Posterior cingulate gyrus (tissue), 11 donors: ENCODE measurements around the gene SNX32.
A peak's percentile ranks its signal among the peaks of the same experiment; 100 is the strongest.

Experiments
- DNase-seq, 10 donors: peaks; one replicate each; pipeline versions ENCODE4 v3.0.0 to v3.0.0-alpha.2; 2020 to 2021; ENCODE audit warnings: mixed read lengths in 3 of 10
- intact Hi-C: fragments of 100-400 bp; cut with DNase I; formaldehyde crosslinking; loops from one replicate; pipeline ENCODE4 v1.15.1; 2023

The SNX32 gene

GRCh38 chr11:65833297-65834030 lies at the start of gene SNX32:
TSS of gene SNX32 (plus strand) at chr11:65833963. CDS start at chr11:65834066, 103 bp downstream.
- peak; percentile 96 to 100 (median 98) for DNase-seq
- intact Hi-C loops, result no loop called here

DNA sequence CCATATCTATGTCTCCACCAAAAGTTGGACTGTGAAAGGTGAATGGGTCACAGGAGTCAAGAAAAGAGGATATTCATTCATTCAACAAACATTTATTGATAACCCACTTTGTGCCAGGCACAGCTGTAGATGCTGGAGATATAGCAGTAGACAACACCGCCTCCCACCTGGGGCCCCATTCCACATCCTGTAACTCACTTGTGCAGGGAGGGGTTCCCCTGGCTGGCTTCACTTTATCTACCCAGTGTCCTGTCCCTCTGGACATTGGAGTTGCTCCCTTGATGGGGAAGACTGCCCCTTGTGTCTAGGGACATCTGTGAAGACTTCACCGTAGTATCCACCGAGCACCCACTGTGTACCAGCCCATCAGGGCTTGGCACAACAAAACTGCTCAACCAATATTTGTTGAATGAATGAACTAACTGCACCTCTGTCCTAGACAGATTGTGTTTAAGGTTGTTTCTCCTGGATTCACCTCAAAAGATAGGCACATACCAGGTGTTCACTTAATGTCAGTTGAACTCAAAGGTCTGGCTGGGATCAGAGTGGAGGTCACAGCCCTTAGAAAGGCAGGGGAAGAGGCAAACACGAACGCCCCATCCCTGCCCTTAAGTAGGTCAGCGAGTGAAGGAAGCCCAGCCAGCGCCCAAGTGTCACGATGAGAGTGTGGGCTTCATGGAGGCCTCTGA lies 48.3 kb upstream of the SNX32 start:
- peak in 2 of 10 donors; percentile 6 to 7 for DNase-seq
- intact Hi-C loops, result no loop called here

- DNase-seq, result peak in 2 of 10 donors; percentile 25 to 57
- intact Hi-C loops, result no loop called here
Measured at GRCh38 chr11:65786008-65786785, 47.6 kb upstream of the SNX32 start.

GRCh38 chr11:65786786-65787636 lies 46.8 kb upstream of the SNX32 start, which contains the start of gene OVOL1:
TSS of gene OVOL1 (plus strand) at chr11:65787063. CDS start at chr11:65787374, 311 bp downstream.
- intact Hi-C loops, result no loop called here
- peak in 2 of 10 donors; percentile 16 to 78 for DNase-seq

DNA sequence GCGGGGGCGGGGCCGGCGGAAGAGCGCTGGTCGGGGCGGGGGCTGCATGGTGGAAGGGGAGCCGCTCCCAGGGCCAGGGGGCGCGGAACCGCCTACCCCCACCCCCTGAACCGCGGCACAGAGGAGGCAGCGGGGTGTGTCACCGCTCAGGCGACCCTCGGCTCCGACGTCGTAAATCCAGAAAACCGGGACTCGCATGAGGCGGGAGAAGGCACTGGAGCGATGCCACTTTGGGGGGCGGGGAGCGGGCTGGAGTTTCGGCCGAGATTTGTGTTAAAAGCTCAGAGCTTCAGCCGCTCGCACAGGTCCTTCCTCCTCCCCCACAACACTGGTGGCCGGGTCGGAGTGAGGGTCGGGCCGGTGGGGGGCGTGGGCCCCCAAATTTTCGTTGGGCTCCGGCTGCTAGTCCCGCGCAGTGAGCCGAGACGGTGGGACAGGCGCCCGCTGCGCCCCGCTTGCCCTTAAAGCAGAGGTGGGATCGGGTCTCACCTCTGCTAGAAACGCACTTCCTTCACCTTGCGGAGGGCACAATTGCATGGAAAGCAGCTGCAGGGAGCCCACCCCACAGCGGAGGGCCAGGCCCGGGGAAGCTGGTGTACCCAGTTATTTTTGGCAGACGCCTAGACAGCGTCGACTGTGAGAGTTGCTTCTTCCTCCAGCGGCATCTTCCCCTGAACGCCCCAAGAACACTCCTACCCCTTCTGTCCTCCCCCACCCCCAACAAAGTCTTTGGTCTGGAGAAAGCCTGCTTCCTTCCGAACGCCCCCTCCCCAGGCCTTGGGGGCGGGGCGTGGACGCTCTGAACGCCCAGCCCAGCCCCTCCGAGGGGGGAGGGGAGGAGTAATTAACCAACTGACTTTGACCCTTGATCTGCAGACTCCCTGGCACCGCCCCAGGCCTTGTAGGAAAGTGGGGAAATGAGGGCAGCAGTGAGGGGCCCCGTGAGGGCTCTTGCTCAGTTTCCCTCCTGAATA lies 45.8 kb upstream of the SNX32 start:
- DNase-seq, result peak in 2 of 10 donors; percentile 4 to 63
- intact Hi-C loops, result no loop called here

- DNase-seq, result no peak
- intact Hi-C loops, result no loop called here
Measured at GRCh38 chr11:65788821-65789220, 44.9 kb upstream of the SNX32 start.

DNA sequence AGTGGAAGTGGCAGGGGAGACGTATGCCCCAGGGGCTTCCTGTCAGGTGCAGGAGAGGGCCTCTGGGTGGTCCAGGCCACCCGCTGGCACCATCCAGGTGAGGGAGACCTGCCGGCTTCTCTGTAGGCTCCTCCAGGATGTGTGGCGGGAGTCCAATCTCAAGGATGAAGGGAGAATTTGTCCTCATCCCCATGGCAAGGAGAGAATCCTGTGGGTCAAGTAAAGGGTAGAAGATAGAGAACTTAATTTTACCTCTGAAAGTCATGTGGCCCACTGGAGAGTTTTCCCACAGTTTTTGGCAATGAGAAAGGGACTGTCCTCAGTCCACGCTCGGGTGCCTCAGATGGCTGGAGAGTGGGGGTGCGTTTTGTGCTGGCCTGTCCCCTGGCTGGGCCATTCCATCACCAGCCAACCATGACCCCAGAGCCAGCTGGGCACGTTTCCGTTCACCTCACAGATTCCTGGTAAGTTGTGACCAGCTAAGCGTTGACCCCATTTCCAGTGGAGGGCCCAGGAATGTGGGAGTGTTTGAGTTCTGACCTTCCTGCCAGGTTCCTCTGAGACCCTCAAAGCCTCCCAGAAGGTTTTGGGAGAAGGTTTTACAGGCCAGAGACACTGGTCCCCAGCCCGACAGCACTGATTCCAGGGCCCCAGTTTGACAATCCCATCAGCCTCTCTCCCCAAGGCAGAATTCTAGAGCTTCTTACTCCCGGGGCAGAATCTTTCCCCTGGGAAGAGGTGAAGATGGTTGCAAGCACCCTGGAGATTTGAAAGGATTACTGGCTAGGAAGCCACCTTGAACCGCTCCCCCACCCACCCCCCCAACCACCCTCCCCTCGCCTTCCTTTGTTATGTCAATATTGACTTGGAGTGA lies 44.3 kb upstream of the SNX32 start:
- no peak for DNase-seq
- intact Hi-C loops, result no loop called here

GRCh38 chr11:65790104-65790901 lies 43.5 kb upstream of the SNX32 start:
- intact Hi-C loops, result no loop called here

DNA sequence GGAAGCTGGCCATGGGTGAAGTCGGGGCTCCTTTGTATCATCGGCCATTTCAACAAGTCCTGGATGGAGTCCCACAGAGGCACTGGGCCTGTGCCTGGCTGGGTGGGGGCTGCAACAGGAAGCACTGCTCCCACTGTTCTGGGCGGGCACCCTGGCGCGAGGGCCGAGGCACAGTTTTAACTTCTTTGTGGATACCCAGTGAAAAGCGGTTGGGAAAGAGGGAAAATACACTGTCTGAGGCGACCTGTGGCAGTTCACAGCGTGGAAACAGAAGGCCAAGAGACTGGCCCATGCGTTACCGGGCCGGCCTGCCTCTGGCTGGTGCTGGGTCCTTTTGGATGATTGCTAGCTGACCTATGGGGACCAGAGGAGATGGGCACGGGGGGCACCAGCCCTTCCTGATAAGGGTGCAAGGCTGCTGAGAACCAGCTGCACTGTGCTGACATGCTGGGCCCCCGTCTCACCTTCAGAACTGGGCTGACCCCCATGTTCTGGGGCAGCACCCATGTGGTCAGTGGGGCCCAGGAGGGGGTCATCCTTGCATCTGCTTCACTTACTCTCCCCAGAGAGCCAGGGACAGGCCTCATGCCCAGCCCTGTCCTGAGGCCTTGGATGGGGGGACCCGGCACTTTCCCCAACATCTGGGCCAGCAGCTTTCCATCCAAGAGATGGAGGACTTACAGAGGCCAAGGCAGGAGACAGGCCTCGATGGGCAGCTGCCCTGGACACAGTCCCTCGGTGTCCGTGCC lies 42.7 kb upstream of the SNX32 start:
- DNase-seq, result no peak
- intact Hi-C loops, result no loop called here

More at GRCh38 chr11:65790104-65790901, 43.5 kb upstream of the SNX32 start:
- no peak for DNase-seq

DNA sequence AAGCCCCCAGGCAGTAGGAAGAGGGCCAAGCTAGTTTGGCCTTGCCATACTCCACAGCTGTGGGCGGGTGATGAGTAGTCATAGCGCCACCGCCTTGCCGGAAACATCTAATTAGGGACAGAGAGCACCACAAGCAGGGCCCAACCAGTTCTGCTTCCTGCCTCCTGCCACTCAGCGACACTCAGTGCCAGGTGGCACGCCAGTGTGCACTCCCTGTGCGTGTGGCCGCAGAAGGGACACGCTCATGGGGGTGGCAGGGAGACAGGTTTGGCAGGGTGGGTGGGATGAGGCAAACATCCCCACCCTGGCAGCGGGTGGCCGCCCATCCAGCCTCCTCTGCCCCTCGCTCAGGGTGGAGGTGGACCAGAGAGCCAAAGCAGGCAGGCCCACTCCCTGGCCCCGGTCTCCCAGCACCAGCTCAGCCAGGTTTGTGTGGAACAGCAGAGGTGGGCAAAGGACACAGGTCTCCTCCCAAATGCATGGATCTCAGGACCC lies 42.0 kb upstream of the SNX32 start:
- intact Hi-C loops, result no loop called here
- no peak for DNase-seq

- intact Hi-C loops, result no loop called here
- DNase-seq, result peak in 1 of 10 donors; percentile 76
Measured at GRCh38 chr11:65792456-65792855, 41.3 kb upstream of the SNX32 start.

DNA sequence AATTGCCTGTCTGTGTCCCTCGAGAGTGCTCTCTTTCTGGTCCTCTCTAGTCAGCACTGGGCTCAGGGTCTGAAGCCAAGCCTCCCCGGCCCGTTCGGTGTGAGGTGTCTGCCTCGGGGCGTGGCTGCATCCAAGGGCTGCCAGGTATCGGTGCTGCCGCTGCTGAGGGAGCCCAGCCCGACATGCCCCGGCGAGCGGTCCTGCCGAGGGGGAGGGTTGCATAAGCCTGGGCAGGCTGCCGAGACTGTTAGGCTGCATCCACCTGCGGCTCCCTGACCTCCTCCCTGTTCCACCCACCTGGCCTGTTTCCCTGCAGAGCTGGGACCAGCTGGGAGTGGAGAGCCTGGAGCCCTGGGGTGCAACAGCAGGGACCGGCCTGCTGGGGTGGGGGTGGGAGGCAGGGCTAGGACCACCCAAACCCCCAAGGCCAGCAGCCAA lies 40.6 kb upstream of the SNX32 start:
- peak in 2 of 10 donors; percentile 77 to 80 for DNase-seq
- intact Hi-C loops, result no loop called here

DNA sequence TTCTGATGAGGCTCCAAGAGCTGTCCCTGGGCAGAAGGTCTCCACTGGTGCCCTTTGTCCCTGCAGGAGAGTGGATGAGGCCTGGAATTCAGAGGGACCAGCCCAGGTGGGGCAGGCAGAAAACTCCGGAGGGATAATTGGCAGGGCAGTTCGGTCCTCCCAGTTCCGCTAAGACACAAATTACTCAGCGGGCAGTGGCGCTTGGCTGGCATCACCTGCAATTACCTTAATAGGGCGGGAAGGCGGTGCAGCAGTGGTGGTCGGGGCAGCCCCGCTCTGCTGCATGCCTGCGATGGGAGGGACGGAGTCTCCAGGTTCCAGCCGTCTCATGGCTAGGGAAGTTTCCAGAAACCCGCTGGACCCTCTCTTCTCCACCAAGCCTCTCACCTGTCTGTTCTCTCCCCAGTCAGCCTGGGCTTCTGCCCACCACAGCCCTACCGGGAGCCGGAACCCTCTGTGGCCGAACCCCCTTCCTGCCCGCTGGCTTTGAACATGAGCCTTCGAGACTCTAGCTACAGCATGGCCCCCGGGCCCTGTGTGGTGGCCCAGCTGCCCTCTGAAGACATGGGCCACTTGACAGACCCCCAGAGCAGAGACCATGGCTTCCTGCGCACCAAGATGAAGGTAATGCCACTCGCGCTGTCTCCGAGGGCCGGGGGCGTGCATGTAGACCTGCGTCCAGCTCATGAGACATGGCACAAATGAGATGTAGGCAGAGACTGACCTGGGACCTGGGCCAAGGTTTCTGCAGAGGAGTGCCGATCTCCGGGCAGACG lies 40.0 kb upstream of the SNX32 start:
- peak in 1 of 10 donors; percentile 59 for DNase-seq
- intact Hi-C loops, result no loop called here

DNA sequence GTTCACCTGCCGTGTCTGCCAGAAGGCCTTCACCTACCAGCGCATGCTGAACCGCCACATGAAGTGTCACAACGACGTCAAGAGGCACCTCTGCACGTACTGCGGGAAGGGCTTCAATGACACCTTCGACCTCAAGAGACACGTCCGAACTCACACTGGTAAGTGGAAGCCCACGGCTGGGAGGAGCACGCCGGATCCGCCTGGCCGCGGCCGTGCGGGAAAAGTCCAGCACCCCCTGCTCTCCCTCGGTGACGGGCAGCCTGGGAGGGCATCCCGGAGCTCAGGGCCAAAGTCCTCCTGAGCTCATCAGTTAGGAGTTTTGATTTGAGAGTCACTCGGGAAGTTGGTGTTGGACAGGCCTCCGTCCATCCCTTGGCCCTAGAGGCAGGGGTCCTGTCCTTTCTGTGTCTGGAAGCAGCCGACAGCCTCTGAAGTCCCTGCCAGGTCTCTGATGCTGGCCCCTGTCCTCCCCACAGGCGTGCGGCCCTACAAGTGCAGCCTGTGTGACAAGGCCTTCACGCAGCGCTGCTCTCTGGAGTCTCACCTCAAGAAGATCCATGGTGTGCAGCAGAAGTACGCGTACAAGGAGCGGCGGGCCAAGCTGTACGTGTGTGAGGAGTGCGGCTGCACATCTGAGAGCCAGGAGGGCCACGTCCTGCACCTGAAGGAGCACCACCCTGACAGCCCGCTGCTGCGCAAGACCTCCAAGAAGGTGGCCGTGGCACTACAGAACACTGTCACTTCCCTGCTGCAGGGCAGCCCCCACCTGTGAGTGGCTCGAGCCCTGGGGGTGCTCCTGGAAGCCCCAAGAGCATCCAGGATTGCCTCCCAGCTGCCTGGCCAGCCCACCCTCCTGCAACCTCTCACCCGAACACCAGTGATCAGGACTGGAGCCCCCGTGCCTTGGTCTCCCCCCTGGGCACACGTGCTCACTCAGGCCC lies 38.9 kb upstream of the SNX32 start:
- intact Hi-C loops, result no loop called here
- DNase-seq, result no peak
